Measurements from ENCODE around the gene LSM5.

DNA sequence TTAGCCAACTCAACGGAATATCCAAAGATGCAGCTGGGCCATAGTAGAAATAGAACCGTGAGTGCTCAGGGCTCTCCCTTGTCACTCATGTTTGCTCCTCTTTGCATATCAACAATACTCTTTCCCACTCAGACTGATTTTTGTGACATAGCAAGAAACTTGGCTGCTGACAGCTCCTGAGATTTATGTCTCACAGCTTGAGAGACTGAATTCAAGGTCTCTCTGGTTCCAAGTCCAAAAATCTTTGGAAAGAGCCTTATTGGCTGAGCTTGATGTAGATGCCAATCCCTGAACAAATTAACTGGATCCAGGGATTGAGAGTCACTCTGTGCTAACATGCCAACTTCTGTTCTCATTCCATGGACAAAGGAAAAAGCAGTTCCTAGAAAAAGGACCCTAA lies 30.4 kb downstream of the LSM5 start:
- TF ChIP-seq MAZ (CRISPR knock-in tag; conservative IDR thresholded peaks at IDR 0.05 in 1 of 2, IDR thresholded peaks at IDR 0.05 in 1 of 2) (no peak), FOXM1 (IDR thresholded peaks at IDR 0.05; ENCODE audit: low read depth) (no peak), FOXM1 (CRISPR knock-in tag; IDR thresholded peaks at IDR 0.05; ENCODE audit: low read depth) (no peak), NFRKB (IDR thresholded peaks at IDR 0.05; ENCODE audit: low read depth) (no peak), POLR2AphosphoS5 (IDR thresholded peaks at IDR 0.05; ENCODE audit: control insufficient read depth, insufficient read depth, low read depth, low read length) (no peak), BRF1 (IDR thresholded peaks at IDR 0.05; ENCODE audit: borderline replicate concordance, extremely low read depth, insufficient read length) (no peak), SMARCE1 (IDR thresholded peaks at IDR 0.05) (no peak), PCBP2 (IDR thresholded peaks at IDR 0.05; ENCODE audit: low read depth, low read length, poor library complexity, severe bottlenecking) (no peak)
- TF ChIP-seq, protein P1, sequence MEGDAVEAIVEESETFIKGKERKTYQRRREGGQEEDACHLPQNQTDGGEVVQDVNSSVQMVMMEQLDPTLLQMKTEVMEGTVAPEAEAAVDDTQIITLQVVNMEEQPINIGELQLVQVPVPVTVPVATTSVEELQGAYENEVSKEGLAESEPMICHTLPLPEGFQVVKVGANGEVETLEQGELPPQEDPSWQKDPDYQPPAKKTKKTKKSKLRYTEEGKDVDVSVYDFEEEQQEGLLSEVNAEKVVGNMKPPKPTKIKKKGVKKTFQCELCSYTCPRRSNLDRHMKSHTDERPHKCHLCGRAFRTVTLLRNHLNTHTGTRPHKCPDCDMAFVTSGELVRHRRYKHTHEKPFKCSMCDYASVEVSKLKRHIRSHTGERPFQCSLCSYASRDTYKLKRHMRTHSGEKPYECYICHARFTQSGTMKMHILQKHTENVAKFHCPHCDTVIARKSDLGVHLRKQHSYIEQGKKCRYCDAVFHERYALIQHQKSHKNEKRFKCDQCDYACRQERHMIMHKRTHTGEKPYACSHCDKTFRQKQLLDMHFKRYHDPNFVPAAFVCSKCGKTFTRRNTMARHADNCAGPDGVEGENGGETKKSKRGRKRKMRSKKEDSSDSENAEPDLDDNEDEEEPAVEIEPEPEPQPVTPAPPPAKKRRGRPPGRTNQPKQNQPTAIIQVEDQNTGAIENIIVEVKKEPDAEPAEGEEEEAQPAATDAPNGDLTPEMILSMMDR (IDR thresholded peaks at IDR 0.05 in 2 of 3, conservative IDR thresholded peaks at IDR 0.05 in 1 of 3; ENCODE audit: insufficient read depth in 2 of 3, low read depth in 1 of 3, low read length in 3 of 3): no peak

All from K562 (cell line).